Adrenal gland (tissue), 5 donors: ENCODE measurements around the gene RASGRF2.

ENCODE experiments used
- POLR2A ChIP-seq, 2 donors: fragments of 450-650 bp; IDR thresholded peaks; one replicate each; pipeline ENCODE4 v1.6.1; 2017; ENCODE audit warnings: antibody characterized with exemption in 2 of 2, mild to moderate bottlenecking in 2 of 2, moderate library complexity in 1 of 2
- TF ChIP-seq, protein P1 (sequence below), 6 experiments: fragments of 450-650 bp in 4 of 6; fragments of 200-600 bp in 2 of 6; sonication (generic) in 1 of 6; IDR thresholded peaks; 1 replicate in 5 of 6; 2 replicates in 1 of 6; pipeline versions ENCODE4 v1.5.1 to v1.8.0; 2016 to 2021; ENCODE audit warnings: antibody characterized with exemption in 6 of 6, mild to moderate bottlenecking in 2 of 6, moderate library complexity in 1 of 6
- donor health status: DM: no; HTN: no; CAD: no.

DNA sequence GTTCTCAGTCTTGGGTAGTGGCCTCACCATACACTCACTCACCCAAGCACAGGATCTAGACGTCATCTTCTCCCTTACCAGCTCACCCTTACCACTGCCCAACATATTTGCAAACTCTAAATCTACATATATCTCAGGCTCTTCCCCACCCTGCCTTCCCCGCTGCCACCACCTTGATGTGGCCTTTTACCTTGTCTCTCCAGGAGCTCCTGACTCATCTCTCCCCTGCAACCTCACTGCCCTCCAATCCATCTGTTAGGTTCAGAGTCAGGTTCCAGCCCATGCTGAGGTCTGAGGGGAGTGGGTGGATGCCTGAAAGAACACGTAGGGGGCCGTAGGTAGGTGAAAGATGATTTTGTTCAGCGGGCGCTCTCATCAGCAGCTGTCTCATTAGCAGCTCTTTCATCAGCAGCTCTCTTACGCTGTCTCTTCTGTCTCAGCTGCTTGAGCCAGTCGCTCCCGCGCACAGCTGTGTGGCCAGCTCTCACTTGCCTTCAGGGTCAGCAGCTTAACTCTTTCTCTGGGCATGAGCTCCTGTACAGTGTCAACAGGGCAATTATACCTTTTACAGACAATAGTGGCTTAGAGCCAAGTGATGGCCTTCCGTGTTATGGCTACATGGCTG, 249.8 kb downstream of the RASGRF2 start:
- TF ChIP-seq, protein P1, sequence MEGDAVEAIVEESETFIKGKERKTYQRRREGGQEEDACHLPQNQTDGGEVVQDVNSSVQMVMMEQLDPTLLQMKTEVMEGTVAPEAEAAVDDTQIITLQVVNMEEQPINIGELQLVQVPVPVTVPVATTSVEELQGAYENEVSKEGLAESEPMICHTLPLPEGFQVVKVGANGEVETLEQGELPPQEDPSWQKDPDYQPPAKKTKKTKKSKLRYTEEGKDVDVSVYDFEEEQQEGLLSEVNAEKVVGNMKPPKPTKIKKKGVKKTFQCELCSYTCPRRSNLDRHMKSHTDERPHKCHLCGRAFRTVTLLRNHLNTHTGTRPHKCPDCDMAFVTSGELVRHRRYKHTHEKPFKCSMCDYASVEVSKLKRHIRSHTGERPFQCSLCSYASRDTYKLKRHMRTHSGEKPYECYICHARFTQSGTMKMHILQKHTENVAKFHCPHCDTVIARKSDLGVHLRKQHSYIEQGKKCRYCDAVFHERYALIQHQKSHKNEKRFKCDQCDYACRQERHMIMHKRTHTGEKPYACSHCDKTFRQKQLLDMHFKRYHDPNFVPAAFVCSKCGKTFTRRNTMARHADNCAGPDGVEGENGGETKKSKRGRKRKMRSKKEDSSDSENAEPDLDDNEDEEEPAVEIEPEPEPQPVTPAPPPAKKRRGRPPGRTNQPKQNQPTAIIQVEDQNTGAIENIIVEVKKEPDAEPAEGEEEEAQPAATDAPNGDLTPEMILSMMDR (IDR thresholded peaks at IDR 0.05) = no peak
- TF ChIP-seq POLR2A (IDR thresholded peaks at IDR 0.05) = no peak
